Fibroblast of mammary gland (primary cell): ENCODE results near the gene TCFL5.

Experiments
- DNase-seq: peaks from one replicate; pipeline ENCODE4 v3.0.0-alpha.2; 2010; ENCODE audit warnings: low read depth
- H3K4me3 ChIP-seq: 2 replicates; pipeline ENCODE4 v1.5.1; 2011; ENCODE audit warnings: low read depth, mild to moderate bottlenecking, low read length, moderate library complexity; ENCODE audit not compliant: control insufficient read depth
- CTCF ChIP-seq: conservative IDR thresholded peaks from 2 replicates; pipeline ENCODE4 v1.5.1; 2011; ENCODE audit warnings: low read depth, low read length, inconsistent platforms; ENCODE audit not compliant: control insufficient read depth, insufficient read depth

TCFL5 gene

DNA sequence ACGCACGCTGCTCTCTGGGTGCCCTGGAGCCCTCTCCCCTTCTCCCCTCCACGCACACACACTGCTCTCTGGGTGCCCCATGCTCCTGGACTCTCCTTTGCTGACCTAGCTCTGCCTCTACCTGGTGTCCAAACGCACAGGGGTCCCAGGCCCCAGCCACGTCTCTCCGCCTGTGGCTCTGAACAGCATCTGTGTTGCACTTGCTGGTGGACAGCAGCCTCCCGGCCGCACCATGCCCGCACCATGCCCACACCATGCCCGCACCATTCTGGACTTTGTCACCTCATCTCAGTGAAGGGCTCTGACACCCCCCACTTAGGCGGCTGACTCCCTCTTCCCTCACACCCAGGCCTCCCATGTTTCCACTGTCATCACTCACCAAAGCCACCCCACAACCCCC lies 21.8 kb downstream of the TCFL5 start:
- no peak overlapping the region for H3K4me3 ChIP-seq
- no peak for DNase-seq
- no peak for TF ChIP-seq CTCF

DNA sequence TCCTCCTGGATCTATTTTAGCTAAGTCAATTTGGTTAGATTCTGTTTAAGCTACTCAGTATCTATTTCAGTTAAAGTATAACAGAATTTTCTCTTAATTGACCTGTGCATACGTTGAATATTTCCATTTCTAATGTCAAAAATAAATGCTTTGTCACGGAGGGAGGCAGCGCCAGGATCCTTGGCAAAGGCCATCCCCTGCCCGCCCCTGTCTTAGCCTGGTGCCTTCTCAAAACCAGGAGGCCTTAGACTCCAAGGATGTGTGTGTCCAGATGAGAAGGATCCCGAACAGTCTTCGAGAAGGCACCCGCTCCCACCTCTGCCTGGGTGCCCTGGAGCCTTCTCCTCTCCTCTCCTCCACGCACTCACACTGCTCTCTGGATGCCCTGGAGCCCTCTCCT lies 22.4 kb downstream of the TCFL5 start:
- H3K4me3 ChIP-seq: no peak overlapping the region
- no peak for TF ChIP-seq CTCF
- no peak for DNase-seq

GRCh38 chr20:62838128-62838891 lies 23.3 kb downstream of the TCFL5 start:
- no peak for TF ChIP-seq CTCF
- H3K4me3 ChIP-seq: no peak overlapping the region
- peak; percentile 47 for DNase-seq

GRCh38 chr20:62837790-62838127 lies 23.9 kb downstream of the TCFL5 start:
- no peak for DNase-seq
- no peak for TF ChIP-seq CTCF
- H3K4me3 ChIP-seq: no peak overlapping the region

GRCh38 chr20:62836967-62837490 lies 24.6 kb downstream of the TCFL5 start:
- DNase-seq: no peak
- H3K4me3 ChIP-seq: peak overlapping the region; percentile 33
- TF ChIP-seq CTCF: no peak

- peak overlapping the region; percentile 33 for H3K4me3 ChIP-seq
- no peak for TF ChIP-seq CTCF
- peak; percentile 63 for DNase-seq
Observed at GRCh38 chr20:62835931-62836861, 25.4 kb downstream of the TCFL5 start.
